HCT116 (cell line): ENCODE results near the gene DCTN2. TPM values are rescaled to one million over a fixed set of nuclear protein-coding genes. Genes with fewer than 3 reads are reported as not detected.

ENCODE experiments used
- ATAC-seq: fragments of 200-7000 bp; cut with Tn5 transposase; 2 replicates; pipeline ENCODE4 v1.9.1; 2020; ENCODE audit warnings: mild to moderate bottlenecking, moderate library complexity
- BruUV-seq: library from RNA; stranded (reverse); fragments of 400-500 nt; replicated peaks from 2 replicates; lab custom pipeline; 2021; lab: Mats Ljungman, UMichigan
- CTCF ChIA-PET: fragments of 300-600 bp; sonication (Branson Sonifier 250); formaldehyde crosslinking; loops from one replicate; lab custom pipeline; 2021; ENCODE audit warnings: antibody characterized with exemption; lab: Charles Lee
- POLR2A ChIA-PET: fragments of 300-600, 350-600 bp; sonication (Branson Sonifier 250); formaldehyde crosslinking; loops from one replicate; lab custom pipeline; 2021; ENCODE audit warnings: antibody characterized with exemption; lab: Charles Lee
- RAD21 ChIA-PET, 2 experiments: fragments of 300-600 bp; sonication (Branson Sonifier 250); formaldehyde crosslinking; loops; one replicate each; lab custom pipeline; 2023; ENCODE audit warnings: low total read pairs in 2 of 2; ENCODE audit not compliant: uncharacterized antibody in 2 of 2, unreplicated experiment in 2 of 2, low non-redundant PET in 1 of 2; lab: Charles Lee
- DNase-seq: peaks from one replicate; pipeline ENCODE4 v3.0.0-alpha.2; 2010; ENCODE audit warnings: low read depth, low spot score
- H2AFZ ChIP-seq: fragments of 200-600 bp; shearing (Covaris generic), sonication (generic); 2 replicates; pipeline ENCODE4 v1.6.1; 2017; ENCODE audit warnings: low read depth, mixed run types, mixed read lengths, antibody characterized with exemption, low read length; ENCODE audit not compliant: poor library complexity, severe bottlenecking
- H3K27ac ChIP-seq: 2 replicates; pipeline ENCODE4 v1.5.1; 2012; ENCODE audit warnings: low read depth, low read length
- H3K27me3 ChIP-seq: fragments of 200-600 bp; sonication (generic); 2 replicates; pipeline ENCODE4 v1.6.1; 2016; ENCODE audit warnings: mixed run types, low read length, mixed read lengths; ENCODE audit not compliant: insufficient read depth
- H3K36me3 ChIP-seq, 2 experiments: fragments of 200-500 bp in 1 of 2; fragments of 200-600 bp in 1 of 2; sonication (Bioruptor generic) in 1 of 2; sonication (generic) in 1 of 2; 2 replicates each; pipeline versions ENCODE4 v1.5.1 to v1.6.1; 2014 to 2016; ENCODE audit warnings: low read length in 2 of 2, inconsistent platforms in 1 of 2, mixed read lengths in 1 of 2, mixed run types in 1 of 2; ENCODE audit not compliant: insufficient read depth in 2 of 2, control insufficient read depth in 1 of 2
- H3K4me1 ChIP-seq, 2 experiments: fragments of 200-600 bp in 1 of 2; sonication (generic) in 1 of 2; 2 replicates each; pipeline versions ENCODE4 v1.5.1 to v1.6.1; 2012 to 2017; ENCODE audit warnings: low read length in 2 of 2, inconsistent platforms in 1 of 2, mild to moderate bottlenecking in 1 of 2, mixed read lengths in 1 of 2, mixed run types in 1 of 2, moderate library complexity in 1 of 2; ENCODE audit not compliant: insufficient read depth in 2 of 2, control insufficient read depth in 1 of 2
- H3K4me2 ChIP-seq: fragments of 200-600 bp; sonication (generic); 2 replicates; pipeline ENCODE4 v1.6.1; 2017; ENCODE audit warnings: mixed run types, low read length, mixed read lengths
- H3K4me3 ChIP-seq, 2 experiments: fragments of 200-600 bp in 1 of 2; sonication (generic) in 1 of 2; replicated peaks in 1 of 2; 2 replicates each; pipeline ENCODE4 v1.5.1; 2011 to 2016; ENCODE audit warnings: low read length in 2 of 2, control low read depth in 1 of 2, low read depth in 1 of 2, mild to moderate bottlenecking in 1 of 2, mixed read lengths in 1 of 2, mixed run types in 1 of 2
- H3K79me2 ChIP-seq: fragments of 200-600 bp; sonication (generic); 2 replicates; pipeline ENCODE4 v1.6.1; 2017; ENCODE audit warnings: mild to moderate bottlenecking, mixed run types, low read length, moderate library complexity, mixed read lengths; ENCODE audit not compliant: insufficient read depth
- H3K9ac ChIP-seq: fragments of 200-600 bp; sonication (generic); 2 replicates; pipeline ENCODE4 v1.6.1; 2016; ENCODE audit warnings: low read length, mixed read lengths
- H3K9me2 ChIP-seq: fragments of 200-600 bp; sonication (generic), shearing (Covaris generic); 2 replicates; pipeline ENCODE4 v1.6.1; 2017; ENCODE audit warnings: mixed run types, mild to moderate bottlenecking, moderate library complexity; ENCODE audit not compliant: insufficient read depth
- H3K9me3 ChIP-seq, 2 experiments: fragments of 200-500 bp in 1 of 2; fragments of 200-600 bp in 1 of 2; sonication (Bioruptor generic) in 1 of 2; sonication (generic) in 1 of 2; 2 replicates each; pipeline ENCODE4 v1.6.1; 2014 to 2017; ENCODE audit warnings: low read length in 2 of 2, mixed read lengths in 2 of 2, inconsistent platforms in 1 of 2, low read depth in 1 of 2, mild to moderate bottlenecking in 1 of 2, mixed run types in 1 of 2, moderate library complexity in 1 of 2; ENCODE audit not compliant: control insufficient read depth in 1 of 2, insufficient read depth in 1 of 2
- H4K20me1 ChIP-seq: fragments of 200-600 bp; sonication (generic), shearing (Covaris generic); 2 replicates; pipeline ENCODE4 v1.6.1; 2017; ENCODE audit warnings: mixed run types, mild to moderate bottlenecking, moderate library complexity; ENCODE audit not compliant: insufficient read depth
- CBX3 ChIP-seq: IDR thresholded peaks from 2 replicates; pipeline ENCODE4 v1.6.1; 2012; ENCODE audit warnings: low read depth
- CEBPB ChIP-seq: IDR thresholded peaks from 2 replicates; pipeline ENCODE4 v1.6.1; 2012; ENCODE audit warnings: low read depth
- CTCF ChIP-seq, 3 experiments: fragments of 200-600 bp in 1 of 3; sonication (generic) in 1 of 3; IDR thresholded peaks in 2 of 3; conservative IDR thresholded peaks in 1 of 3; 2 replicates each; pipeline ENCODE4 v1.5.1; 2012 to 2017; ENCODE audit warnings: low read depth in 2 of 3, low read length in 2 of 3, antibody characterized with exemption in 1 of 3, borderline replicate concordance in 1 of 3, control low read depth in 1 of 3, mild to moderate bottlenecking in 1 of 3, mixed read lengths in 1 of 3, mixed run types in 1 of 3, moderate library complexity in 1 of 3; ENCODE audit not compliant: insufficient read depth in 1 of 3
- EZH2 ChIP-seq: fragments of 200-600 bp; sonication (generic); IDR thresholded peaks from 2 replicates; pipeline ENCODE4 v1.6.1; 2017; ENCODE audit warnings: antibody characterized with exemption, mixed run types
- EZH2phosphoT487 ChIP-seq: fragments of 200-600 bp; IDR thresholded peaks from 2 replicates; pipeline ENCODE4 v1.6.1; 2018; ENCODE audit warnings: antibody characterized with exemption, borderline replicate concordance
- JUND ChIP-seq: IDR thresholded peaks from 2 replicates; pipeline ENCODE4 v1.6.1; 2012
- POLR2A ChIP-seq: IDR thresholded peaks from 2 replicates; pipeline ENCODE4 v1.7.0; 2011; ENCODE audit warnings: borderline replicate concordance; ENCODE audit not compliant: insufficient read depth, insufficient read length; ENCODE audit errors: extremely low read depth
- POLR2AphosphoS5 ChIP-seq: IDR thresholded peaks from 2 replicates; pipeline ENCODE4 v1.6.1; 2011; ENCODE audit warnings: mild to moderate bottlenecking, low read depth, low read length, moderate library complexity
- SP1 ChIP-seq: IDR thresholded peaks from 2 replicates; pipeline ENCODE4 v1.6.1; 2012; ENCODE audit warnings: low read depth
- ZNF274 ChIP-seq: fragments of 200-500 bp; sonication (Bioruptor generic); IDR thresholded peaks from 2 replicates; pipeline ENCODE4 v1.6.1; 2014; ENCODE audit warnings: mild to moderate bottlenecking, low read depth, low read length, inconsistent platforms
- intact Hi-C: fragments of 100-400 bp; cut with micrococcal nuclease; formaldehyde crosslinking; loops from 2 replicates; pipeline ENCODE4 v1.10.0; 2022
- total RNA-seq: library from RNA; stranded (reverse); gene quantifications from one replicate; pipeline ENCODE4 v1.2.1, GENCODE V29; 2021; ENCODE audit not compliant: unreplicated experiment
- TF ChIP-seq, protein P1 (sequence below): IDR thresholded peaks from 2 replicates; pipeline ENCODE4 v1.6.1; 2012; ENCODE audit warnings: low read depth
- TF ChIP-seq, protein P2 (sequence below): IDR thresholded peaks from 2 replicates; pipeline ENCODE4 v1.6.1; 2012
- TF ChIP-seq, protein P3 (sequence below): IDR thresholded peaks from 2 replicates; pipeline ENCODE4 v1.6.1; 2012

DCTN2 gene
- total RNA-seq, 1 experiment from 2014 or later: 95.9 TPM

DNA sequence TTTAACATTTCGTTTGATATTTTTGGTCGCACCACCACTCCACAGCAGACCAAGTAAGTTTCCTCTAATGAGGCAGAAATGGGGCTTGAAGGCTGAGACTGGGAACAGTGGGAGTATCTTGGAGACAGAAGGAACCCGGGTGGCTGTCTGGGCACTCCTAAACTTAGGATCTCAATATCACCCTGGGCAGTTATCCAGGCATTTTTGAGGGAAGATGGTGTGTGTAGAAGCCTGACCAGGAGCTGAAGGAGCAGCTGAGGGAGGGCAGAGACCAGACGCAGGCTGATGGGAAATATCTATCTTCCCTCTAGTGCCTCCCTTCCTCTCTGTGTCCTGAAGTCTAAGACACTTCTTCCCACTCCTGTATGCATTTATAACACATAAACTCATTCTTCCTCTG is 48.4 kb downstream of the DCTN2 start:
- H3K27ac ChIP-seq: no peak overlapping the region
- no peak overlapping the region for H3K4me2 ChIP-seq
- no peak for ATAC-seq
- TF ChIP-seq EZH2 (no peak), CBX3 (no peak), CTCF (IDR thresholded peaks at IDR 0.05 in 2 of 3, conservative IDR thresholded peaks at IDR 0.05 in 1 of 3; ENCODE audit: borderline replicate concordance in 1 of 3, insufficient read depth in 1 of 3, low read depth in 2 of 3, low read length in 2 of 3) (no peak), ZNF274 (no peak), SP1 (no peak), POLR2AphosphoS5 (no peak), JUND (no peak), CEBPB (no peak), POLR2A (no peak), EZH2phosphoT487 (no peak)
- TF ChIP-seq, protein P1, sequence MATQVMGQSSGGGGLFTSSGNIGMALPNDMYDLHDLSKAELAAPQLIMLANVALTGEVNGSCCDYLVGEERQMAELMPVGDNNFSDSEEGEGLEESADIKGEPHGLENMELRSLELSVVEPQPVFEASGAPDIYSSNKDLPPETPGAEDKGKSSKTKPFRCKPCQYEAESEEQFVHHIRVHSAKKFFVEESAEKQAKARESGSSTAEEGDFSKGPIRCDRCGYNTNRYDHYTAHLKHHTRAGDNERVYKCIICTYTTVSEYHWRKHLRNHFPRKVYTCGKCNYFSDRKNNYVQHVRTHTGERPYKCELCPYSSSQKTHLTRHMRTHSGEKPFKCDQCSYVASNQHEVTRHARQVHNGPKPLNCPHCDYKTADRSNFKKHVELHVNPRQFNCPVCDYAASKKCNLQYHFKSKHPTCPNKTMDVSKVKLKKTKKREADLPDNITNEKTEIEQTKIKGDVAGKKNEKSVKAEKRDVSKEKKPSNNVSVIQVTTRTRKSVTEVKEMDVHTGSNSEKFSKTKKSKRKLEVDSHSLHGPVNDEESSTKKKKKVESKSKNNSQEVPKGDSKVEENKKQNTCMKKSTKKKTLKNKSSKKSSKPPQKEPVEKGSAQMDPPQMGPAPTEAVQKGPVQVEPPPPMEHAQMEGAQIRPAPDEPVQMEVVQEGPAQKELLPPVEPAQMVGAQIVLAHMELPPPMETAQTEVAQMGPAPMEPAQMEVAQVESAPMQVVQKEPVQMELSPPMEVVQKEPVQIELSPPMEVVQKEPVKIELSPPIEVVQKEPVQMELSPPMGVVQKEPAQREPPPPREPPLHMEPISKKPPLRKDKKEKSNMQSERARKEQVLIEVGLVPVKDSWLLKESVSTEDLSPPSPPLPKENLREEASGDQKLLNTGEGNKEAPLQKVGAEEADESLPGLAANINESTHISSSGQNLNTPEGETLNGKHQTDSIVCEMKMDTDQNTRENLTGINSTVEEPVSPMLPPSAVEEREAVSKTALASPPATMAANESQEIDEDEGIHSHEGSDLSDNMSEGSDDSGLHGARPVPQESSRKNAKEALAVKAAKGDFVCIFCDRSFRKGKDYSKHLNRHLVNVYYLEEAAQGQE: no peak
- TF ChIP-seq, protein P2, sequence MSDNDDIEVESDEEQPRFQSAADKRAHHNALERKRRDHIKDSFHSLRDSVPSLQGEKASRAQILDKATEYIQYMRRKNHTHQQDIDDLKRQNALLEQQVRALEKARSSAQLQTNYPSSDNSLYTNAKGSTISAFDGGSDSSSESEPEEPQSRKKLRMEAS: no peak
- TF ChIP-seq, protein P3, sequence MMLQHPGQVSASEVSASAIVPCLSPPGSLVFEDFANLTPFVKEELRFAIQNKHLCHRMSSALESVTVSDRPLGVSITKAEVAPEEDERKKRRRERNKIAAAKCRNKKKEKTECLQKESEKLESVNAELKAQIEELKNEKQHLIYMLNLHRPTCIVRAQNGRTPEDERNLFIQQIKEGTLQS: no peak
- no peak overlapping the region for H2AFZ ChIP-seq
- ChIA-PET CTCF (no interaction called here), POLR2A (no interaction called here), RAD21 (no interaction called here)
- no peaks in the 10 kb centered on the region for H4K20me1 ChIP-seq
- DNase-seq: no peak
- H3K79me2 ChIP-seq: no peaks in the 10 kb centered on the region
- BruUV-seq: no TSS peak
- no peaks in the 10 kb centered on the region for H3K27me3 ChIP-seq
- no peaks in the 10 kb centered on the region for H3K9me2 ChIP-seq
- no peaks in the 10 kb centered on the region for H3K4me1 ChIP-seq
- H3K36me3 ChIP-seq: peaks cover 36 to 51% of the 10 kb centered on the region in 2 experiments
- no peak overlapping the region for H3K9ac ChIP-seq
- H3K4me3 ChIP-seq: no peak overlapping the region
- intact Hi-C loops: no loop called here
- H3K9me3 ChIP-seq: no peaks in the 10 kb centered on the region
